Coronary artery (tissue), 2 donors: Measurements from ENCODE around the gene LRRC4B.

Source experiments
- DNase-seq: peaks from one replicate; pipeline ENCODE4 v3.0.0-alpha.2; 2017; ENCODE audit warnings: low spot score
- H3K27ac ChIP-seq, 2 donors: fragments of 200-600 bp; sonication (generic); one replicate each; pipeline ENCODE4 v1.5.1; 2016 to 2019
- H3K4me3 ChIP-seq: fragments of 200-600 bp; sonication (generic); 2 replicates; pipeline ENCODE4 v1.5.1; 2016; ENCODE audit warnings: mild to moderate bottlenecking, moderate library complexity
- CTCF ChIP-seq: fragments of 200-600 bp; sonication (generic); IDR thresholded peaks from one replicate; pipeline ENCODE4 v1.5.1; 2019; ENCODE audit warnings: antibody characterized with exemption

Gene LRRC4B

GRCh38 chr19:50549927-50550593, 18.2 kb downstream of the LRRC4B start:
- no peak for TF ChIP-seq CTCF
- no peak for DNase-seq
- H3K27ac ChIP-seq = peak overlapping the region in 1 of 2 donors; percentile 73
- H3K4me3 ChIP-seq = peak overlapping the region; percentile 68

- H3K4me3 ChIP-seq = peak overlapping the region; percentile 68
- no peak for TF ChIP-seq CTCF
- peak overlapping the region in 1 of 2 donors; percentile 73 for H3K27ac ChIP-seq
- no peak for DNase-seq
Measured at GRCh38 chr19:50549059-50549926, 18.9 kb downstream of the LRRC4B start.

- TF ChIP-seq CTCF = no peak
- DNase-seq = no peak
- Histone ChIP-seq H3K27ac (peak overlapping the region in 1 of 2 donors; percentile 84), H3K4me3 (no peak overlapping the region)
Measured at GRCh38 chr19:50548191-50549058, 19.8 kb downstream of the LRRC4B start.

GRCh38 chr19:50547385-50548190, 20.6 kb downstream of the LRRC4B start:
- DNase-seq = no peak
- peak; percentile 18 for TF ChIP-seq CTCF
- H3K4me3 ChIP-seq = peak overlapping the region; percentile 45
- peak overlapping the region; percentile 42 to 84 for H3K27ac ChIP-seq

GRCh38 chr19:50546527-50547221, 21.6 kb downstream of the LRRC4B start:
- Histone ChIP-seq H3K4me3 (peak overlapping the region; percentile 45), H3K27ac (peak overlapping the region; percentile 42 to 84)
- TF ChIP-seq CTCF = no peak
- DNase-seq = no peak

- DNase-seq = no peak
- Histone ChIP-seq H3K27ac (no peak overlapping the region), H3K4me3 (no peak overlapping the region)
- no peak for TF ChIP-seq CTCF
Measured at GRCh38 chr19:50542943-50543342, 25.3 kb downstream of the LRRC4B start.
